Ascending aorta (tissue), 2 donors: ENCODE results near the gene ZNF467. TPM values are rescaled to one million over a fixed set of nuclear protein-coding genes. Genes with fewer than 3 reads are reported as not detected.

Experiments used
- DNase-seq, 2 donors: peaks; one replicate each; pipeline ENCODE4 v3.0.0-alpha.2; 2019; ENCODE audit warnings: low spot score in 2 of 2
- H3K27ac ChIP-seq, 2 donors: fragments of 200-600 bp; sonication (generic); one replicate each; pipeline ENCODE4 v1.5.1; 2016 to 2017; ENCODE audit warnings: mild to moderate bottlenecking in 1 of 2
- H3K27me3 ChIP-seq: fragments of 200-600 bp; sonication (generic); one replicate; pipeline ENCODE4 v1.5.1; 2017
- H3K36me3 ChIP-seq, 2 donors: fragments of 200-600 bp; sonication (generic); one replicate each; pipeline ENCODE4 v1.5.1; 2016
- H3K4me1 ChIP-seq, 2 donors: fragments of 200-600 bp; sonication (generic); one replicate each; pipeline ENCODE4 v1.5.1; 2016 to 2017; ENCODE audit warnings: mild to moderate bottlenecking in 1 of 2
- H3K4me3 ChIP-seq, 2 donors: fragments of 200-600 bp; sonication (generic); one replicate each; pipeline ENCODE4 v1.5.1; 2016 to 2017; ENCODE audit warnings: mild to moderate bottlenecking in 1 of 2
- H3K9me3 ChIP-seq, 2 donors: fragments of 200-600 bp; sonication (generic); one replicate each; pipeline ENCODE4 v1.5.1; 2016
- CTCF ChIP-seq, 3 experiments: fragments of 200-600 bp in 2 of 3; fragments of 450-650 bp in 1 of 3; sonication (generic) in 2 of 3; IDR thresholded peaks; one replicate each; pipeline ENCODE4 v1.5.1; 2016 to 2019; ENCODE audit warnings: antibody characterized with exemption in 3 of 3, mild to moderate bottlenecking in 1 of 3, moderate library complexity in 1 of 3
- intact Hi-C: fragments of 100-400 bp; cut with DNase I; formaldehyde crosslinking; loops from one replicate; pipeline ENCODE4 v1.15.1; 2023
- total RNA-seq: library from RNA; depleted of rRNA; stranded (reverse); fragments of >200 nt; gene quantifications from one replicate; pipeline ENCODE4 v1.1.0, GENCODE V29; 2016

Gene ZNF467
- total RNA-seq, 1 donor from 2014 or later: 42.3 TPM

GRCh38 chr7:149727899-149728476, 45.4 kb downstream of the ZNF467 start:
- intact Hi-C loops: no loop called here
- no peak for TF ChIP-seq CTCF (IDR thresholded peaks at IDR 0.05)
- Histone ChIP-seq H3K4me3 (no peak overlapping the region), H3K9me3 (no peaks in the 10 kb centered on the region), H3K27ac (no peak overlapping the region), H3K4me1 (no peaks in the 10 kb centered on the region), H3K27me3 (no peaks in the 10 kb centered on the region), H3K36me3 (peaks cover 74 to 87% of the 10 kb centered on the region in 2 donors)
- DNase-seq: no peak

- Histone ChIP-seq H3K27me3 (no peaks in the 10 kb centered on the region), H3K27ac (no peak overlapping the region), H3K4me3 (no peak overlapping the region), H3K9me3 (no peaks in the 10 kb centered on the region), H3K36me3 (peaks cover 75 to 89% of the 10 kb centered on the region in 2 donors), H3K4me1 (no peaks in the 10 kb centered on the region)
- no peak for TF ChIP-seq CTCF (IDR thresholded peaks at IDR 0.05)
- no peak for DNase-seq
- intact Hi-C loops: no loop called here
Observed at GRCh38 chr7:149727053-149727898, 46.1 kb downstream of the ZNF467 start.

DNA sequence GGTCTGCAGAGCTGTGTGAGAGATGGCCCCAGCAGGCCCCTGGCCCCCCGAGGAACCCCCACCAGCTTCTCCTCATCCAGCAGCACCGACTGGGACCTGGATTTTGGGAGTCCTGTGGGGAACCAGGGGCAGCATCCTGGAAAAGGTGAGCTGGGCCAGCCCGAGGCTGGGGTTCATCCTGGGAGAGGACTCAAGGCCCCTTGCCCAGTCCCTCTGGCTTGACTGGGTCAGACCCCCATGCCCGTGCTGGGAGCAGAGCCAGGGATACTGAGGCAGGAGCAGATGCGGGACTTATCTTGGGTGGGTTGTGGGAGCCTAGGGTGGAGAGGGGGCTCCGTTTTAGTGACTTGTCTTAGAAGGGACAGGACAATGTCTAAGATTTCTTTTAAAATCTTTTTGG, 47.5 kb downstream of the ZNF467 start:
- no peaks in the 10 kb centered on the region for H3K4me1 ChIP-seq
- DNase-seq: no peak
- H3K9me3 ChIP-seq: no peaks in the 10 kb centered on the region
- H3K27me3 ChIP-seq: no peaks in the 10 kb centered on the region
- H3K4me3 ChIP-seq: no peak overlapping the region
- peaks cover 75 to 90% of the 10 kb centered on the region in 2 donors for H3K36me3 ChIP-seq
- intact Hi-C loops: no loop called here
- H3K27ac ChIP-seq: no peak overlapping the region
- TF ChIP-seq CTCF (IDR thresholded peaks at IDR 0.05): no peak

GRCh38 chr7:149725426-149725821, 48.0 kb downstream of the ZNF467 start:
- Histone ChIP-seq H3K4me1 (no peaks in the 10 kb centered on the region), H3K36me3 (peaks cover 74 to 89% of the 10 kb centered on the region in 2 donors), H3K4me3 (no peak overlapping the region), H3K27me3 (no peaks in the 10 kb centered on the region), H3K27ac (no peak overlapping the region), H3K9me3 (no peaks in the 10 kb centered on the region)
- intact Hi-C loops: no loop called here
- TF ChIP-seq CTCF (IDR thresholded peaks at IDR 0.05): no peak
- no peak for DNase-seq

DNA sequence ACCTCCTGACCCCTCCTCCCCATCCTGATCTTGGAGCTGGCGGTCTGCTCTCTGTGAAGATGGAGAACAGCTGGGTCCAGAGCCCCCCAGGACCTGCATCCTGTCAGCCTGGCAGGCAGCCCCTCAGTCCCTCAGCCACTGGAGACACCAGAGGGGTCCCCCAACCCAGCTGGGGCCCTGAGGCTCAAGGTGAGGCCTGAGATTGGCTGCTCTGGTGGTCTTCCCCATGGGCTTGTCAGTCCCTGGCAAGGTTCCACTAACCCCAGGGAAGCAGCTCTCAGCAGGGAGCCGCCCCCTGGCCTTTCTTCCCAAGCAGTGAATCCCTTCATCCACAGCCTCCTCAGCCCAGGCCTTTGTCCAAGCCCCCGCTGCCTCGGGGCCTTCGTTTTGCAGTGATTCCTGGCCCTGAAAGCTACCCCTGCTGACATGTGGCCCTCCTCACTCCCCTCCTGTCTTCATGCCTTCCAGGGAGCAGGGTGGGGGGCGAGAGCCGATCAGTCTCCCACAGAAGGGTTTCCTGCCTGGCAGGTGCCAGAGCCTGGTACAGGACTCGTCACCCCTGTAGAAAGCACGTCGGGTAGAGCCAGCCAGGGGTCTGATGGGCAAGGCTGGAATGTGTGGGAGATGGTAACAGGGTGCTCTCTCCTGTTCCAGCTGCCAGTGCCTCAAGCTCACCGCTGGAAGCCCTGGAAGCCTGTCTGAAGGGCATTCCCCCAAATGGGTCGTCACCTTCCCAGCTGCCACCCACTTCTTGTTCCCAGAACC, 48.5 kb downstream of the ZNF467 start:
- H3K27me3 ChIP-seq: no peaks in the 10 kb centered on the region
- no peak overlapping the region for H3K4me3 ChIP-seq
- no peaks in the 10 kb centered on the region for H3K9me3 ChIP-seq
- intact Hi-C loops: no loop called here
- no peak for TF ChIP-seq CTCF (IDR thresholded peaks at IDR 0.05)
- no peak for DNase-seq
- no peak overlapping the region for H3K27ac ChIP-seq
- peaks cover 70 to 84% of the 10 kb centered on the region in 2 donors for H3K36me3 ChIP-seq
- H3K4me1 ChIP-seq: no peaks in the 10 kb centered on the region
